Neuronal stem cell (in vitro differentiated cells): Measurements from ENCODE around the gene POMP.

ENCODE experiments used
- DNase-seq: peaks from one replicate; pipeline ENCODE4 v3.0.0-alpha.2; 2013; ENCODE audit warnings: low spot score
- H2AFZ ChIP-seq: one replicate; pipeline ENCODE4 v1.6.1; 2013; ENCODE audit warnings: mild to moderate bottlenecking, low read length, inconsistent platforms
- H2AK5ac ChIP-seq: 2 replicates; pipeline ENCODE4 v1.6.1; 2013; ENCODE audit warnings: low read depth, mild to moderate bottlenecking, inconsistent platforms, low read length, moderate library complexity, mixed read lengths
- H2BK120ac ChIP-seq: 2 replicates; pipeline ENCODE4 v1.6.1; 2013; ENCODE audit warnings: low read depth, mild to moderate bottlenecking, inconsistent platforms, low read length, moderate library complexity, mixed read lengths
- H2BK12ac ChIP-seq: one replicate; pipeline ENCODE4 v1.6.1; 2013; ENCODE audit warnings: low read length, inconsistent platforms
- H2BK15ac ChIP-seq: 2 replicates; pipeline ENCODE4 v1.6.1; 2013; ENCODE audit warnings: mild to moderate bottlenecking, low read length, inconsistent platforms, mixed read lengths
- H2BK5ac ChIP-seq: one replicate; pipeline ENCODE4 v1.6.1; 2013; ENCODE audit warnings: inconsistent platforms, mild to moderate bottlenecking, low read length, moderate library complexity
- H3K14ac ChIP-seq: one replicate; pipeline ENCODE4 v1.6.1; 2013; ENCODE audit warnings: low read length, inconsistent platforms
- H3K18ac ChIP-seq: 2 replicates; pipeline ENCODE4 v1.6.1; 2013; ENCODE audit warnings: low read length, inconsistent platforms
- H3K23ac ChIP-seq: 2 replicates; pipeline ENCODE4 v1.6.1; 2013; ENCODE audit warnings: low read depth, mild to moderate bottlenecking, mixed read lengths, low read length, inconsistent platforms; ENCODE audit not compliant: poor library complexity
- H3K27ac ChIP-seq: replicated peaks from 3 replicates; pipeline ENCODE4 v1.5.1; 2013; ENCODE audit warnings: low read length, inconsistent platforms
- H3K27me3 ChIP-seq, 3 experiments: 2 replicates each; pipeline ENCODE4 v1.6.1; 2013; ENCODE audit warnings: low read length in 3 of 3, mild to moderate bottlenecking in 2 of 3, inconsistent platforms in 1 of 3, low read depth in 1 of 3, mixed read lengths in 1 of 3, moderate library complexity in 1 of 3; ENCODE audit not compliant: control insufficient read depth in 3 of 3, insufficient read depth in 3 of 3
- H3K36me3 ChIP-seq, 2 donors: replicated peaks in 1 of 2; 2 replicates each; pipeline ENCODE4 v1.6.1; 2013; ENCODE audit warnings: low read length in 2 of 2; ENCODE audit not compliant: control insufficient read depth in 2 of 2, insufficient read depth in 2 of 2
- H3K4ac ChIP-seq: 2 replicates; pipeline ENCODE4 v1.6.1; 2013; ENCODE audit warnings: inconsistent platforms, mild to moderate bottlenecking, low read length, moderate library complexity
- H3K4me1 ChIP-seq, 2 donors: 1 replicate in 1 of 2; 2 replicates in 1 of 2; pipeline ENCODE4 v1.6.1; 2013; ENCODE audit warnings: low read length in 2 of 2, low read depth in 1 of 2; ENCODE audit not compliant: control insufficient read depth in 2 of 2, insufficient read depth in 1 of 2
- H3K4me2 ChIP-seq: one replicate; pipeline ENCODE4 v1.6.1; 2013; ENCODE audit warnings: mild to moderate bottlenecking, low read length, inconsistent platforms; ENCODE audit not compliant: insufficient read depth, poor library complexity, severe bottlenecking
- H3K4me3 ChIP-seq, 2 donors: 2 replicates each; pipeline ENCODE4 v1.5.1; 2013; ENCODE audit warnings: low read length in 2 of 2, mild to moderate bottlenecking in 2 of 2, inconsistent platforms in 1 of 2, moderate library complexity in 1 of 2
- H3K79me1 ChIP-seq: one replicate; pipeline ENCODE4 v1.6.1; 2013; ENCODE audit warnings: low read depth, mild to moderate bottlenecking, inconsistent platforms, low read length, moderate library complexity
- H3K9ac ChIP-seq: one replicate; pipeline ENCODE4 v1.6.1; 2013; ENCODE audit warnings: mild to moderate bottlenecking, low read depth, low read length, inconsistent platforms; ENCODE audit not compliant: poor library complexity
- H3K9me3 ChIP-seq, 2 donors: replicated peaks in 1 of 2; 2 replicates each; pipeline versions ENCODE3 to v1.6.1; 2013; ENCODE audit warnings: low read length in 2 of 2, mild to moderate bottlenecking in 2 of 2, inconsistent platforms in 1 of 2, low read depth in 1 of 2, mixed read lengths in 1 of 2, moderate library complexity in 1 of 2; ENCODE audit not compliant: control insufficient read depth in 2 of 2, insufficient read depth in 1 of 2
- H4K8ac ChIP-seq: one replicate; pipeline ENCODE4 v1.6.1; 2013; ENCODE audit warnings: low read depth, mild to moderate bottlenecking, inconsistent platforms, low read length, moderate library complexity
- H4K91ac ChIP-seq: one replicate; pipeline ENCODE4 v1.6.1; 2013; ENCODE audit warnings: low read length, low read depth, mild to moderate bottlenecking, inconsistent platforms; ENCODE audit not compliant: poor library complexity
- WGBS, 2 donors: extraction: QIAGEN DNeasy Blood & Tissue Kit; methylation state at CpG; one replicate each; pipeline ENCODE4 v1.1.7; 2013; ENCODE audit warnings: missing lambda C conversion rate in 2 of 2, mixed read lengths in 1 of 2; ENCODE audit not compliant: insufficient read length in 2 of 2, insufficient replicate concordance in 1 of 2; ENCODE audit errors: extremely low coverage in 2 of 2; 5-methylcytosine and 5-hydroxymethylcytosine counted together

Gene POMP

GRCh38 chr13:28651810-28652401 lies 7.0 kb upstream of the POMP start:
- Histone ChIP-seq H3K79me1 (no peaks in the 10 kb centered on the region), H2AK5ac (no peak overlapping the region), H3K4ac (no peak overlapping the region), H4K91ac (no peak overlapping the region), H3K23ac (no peak overlapping the region), H2BK15ac (no peak overlapping the region), H4K8ac (no peak overlapping the region), H3K4me3 (no peak overlapping the region), H3K36me3 (peaks cover 0 to 31% of the 10 kb centered on the region in 2 donors), H3K9ac (no peak overlapping the region), H3K27me3 (no peaks in the 10 kb centered on the region), H2AFZ (no peak overlapping the region), H3K14ac (no peak overlapping the region), H3K9me3 (no peaks in the 10 kb centered on the region), H3K18ac (no peak overlapping the region), H3K4me1 (no peaks in the 10 kb centered on the region), H3K4me2 (no peak overlapping the region), H2BK5ac (no peak overlapping the region), H3K27ac (no peak overlapping the region), H2BK120ac (no peak overlapping the region), H2BK12ac (no peak overlapping the region)
- no peak for DNase-seq
- WGBS, 2 donors, result no CpG with 5 or more reads among the region's 7 CpGs

GRCh38 chr13:28653111-28653510 lies 5.8 kb upstream of the POMP start:
- H3K4me2 ChIP-seq, result no peak overlapping the region

DNA sequence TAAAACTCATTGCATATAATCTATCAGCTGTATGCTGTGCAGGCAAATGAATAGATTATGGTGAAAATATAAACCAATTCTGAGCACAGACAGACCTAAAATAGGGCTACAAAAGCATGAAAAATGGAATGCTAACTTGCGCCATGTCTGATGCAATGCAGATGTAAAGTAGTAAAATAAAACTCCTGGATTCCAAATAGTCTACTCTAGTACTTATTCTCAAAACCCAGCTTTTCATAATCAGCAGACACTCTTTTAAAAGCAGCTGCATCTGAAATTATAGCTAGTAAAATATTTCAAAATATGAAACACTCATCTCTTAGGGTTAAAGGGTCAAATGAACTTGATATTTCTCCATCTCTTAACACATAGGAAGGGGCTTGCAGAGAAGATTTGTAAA lies 4.7 kb upstream of the POMP start:
- no peak overlapping the region for H3K4ac ChIP-seq
- peaks cover 0 to under 1% of the 10 kb centered on the region in 2 donors for H3K9me3 ChIP-seq
- H3K4me2 ChIP-seq, result no peak overlapping the region
- no peak overlapping the region for H3K18ac ChIP-seq
- H3K27me3 ChIP-seq, result no peaks in the 10 kb centered on the region
- no peak overlapping the region for H4K91ac ChIP-seq
- no peak overlapping the region for H3K4me3 ChIP-seq
- no peak overlapping the region for H2BK5ac ChIP-seq
- peaks cover 7% of the 10 kb centered on the region for H3K79me1 ChIP-seq
- no peak overlapping the region for H3K9ac ChIP-seq
- H3K27ac ChIP-seq, result no peak overlapping the region
- no peak overlapping the region for H4K8ac ChIP-seq
- H3K23ac ChIP-seq, result no peak overlapping the region
- no peak for DNase-seq
- peaks cover 0 to 31% of the 10 kb centered on the region in 2 donors for H3K36me3 ChIP-seq
- H2AFZ ChIP-seq, result no peak overlapping the region
- no peak overlapping the region for H2BK15ac ChIP-seq
- no peaks in the 10 kb centered on the region for H3K4me1 ChIP-seq
- no peak overlapping the region for H2BK12ac ChIP-seq
- no CpG with 5 or more reads among the region's 1 CpG for WGBS, 2 donors
- H2BK120ac ChIP-seq, result no peak overlapping the region
- no peak overlapping the region for H3K14ac ChIP-seq
- no peak overlapping the region for H2AK5ac ChIP-seq

More at GRCh38 chr13:28653111-28653510, 5.8 kb upstream of the POMP start:
- no CpG with 5 or more reads among the region's 1 CpG for WGBS, 2 donors
- Histone ChIP-seq H2BK5ac (no peak overlapping the region), H3K4ac (no peak overlapping the region), H3K4me3 (no peak overlapping the region), H2BK15ac (no peak overlapping the region), H3K79me1 (no peaks in the 10 kb centered on the region), H3K18ac (no peak overlapping the region), H3K9ac (no peak overlapping the region), H3K14ac (no peak overlapping the region), H4K8ac (no peak overlapping the region), H3K27me3 (no peaks in the 10 kb centered on the region), H2AFZ (no peak overlapping the region), H3K9me3 (no peaks in the 10 kb centered on the region), H3K4me1 (no peaks in the 10 kb centered on the region), H3K23ac (no peak overlapping the region), H2BK12ac (no peak overlapping the region), H3K36me3 (peaks cover 0 to 31% of the 10 kb centered on the region in 2 donors), H3K27ac (no peak overlapping the region), H2AK5ac (no peak overlapping the region), H2BK120ac (no peak overlapping the region), H4K91ac (no peak overlapping the region)
- no peak for DNase-seq

GRCh38 chr13:28655561-28655960 lies 3.4 kb upstream of the POMP start:
- no peak overlapping the region for H2AK5ac ChIP-seq
- H3K18ac ChIP-seq, result no peak overlapping the region
- H3K4me2 ChIP-seq, result no peak overlapping the region
- no peak overlapping the region for H4K91ac ChIP-seq
- peaks cover 2 to 26% of the 10 kb centered on the region in 2 donors for H3K36me3 ChIP-seq
- H3K4ac ChIP-seq, result no peak overlapping the region
- H2BK120ac ChIP-seq, result no peak overlapping the region
- H3K23ac ChIP-seq, result no peak overlapping the region
- no peak overlapping the region for H3K4me3 ChIP-seq
- no peak overlapping the region for H2AFZ ChIP-seq
- DNase-seq, result no peak
- H3K9me3 ChIP-seq, result peaks cover 0 to 3% of the 10 kb centered on the region in 2 donors
- no peak overlapping the region for H3K27ac ChIP-seq
- H3K27me3 ChIP-seq, result no peaks in the 10 kb centered on the region
- no peak overlapping the region for H3K14ac ChIP-seq
- H3K9ac ChIP-seq, result no peak overlapping the region
- no CpG with 5 or more reads among the region's 3 CpGs for WGBS, 2 donors
- no peak overlapping the region for H2BK15ac ChIP-seq
- no peak overlapping the region for H2BK5ac ChIP-seq
- no peak overlapping the region for H2BK12ac ChIP-seq
- peaks cover 9% of the 10 kb centered on the region for H3K79me1 ChIP-seq
- peaks cover 2 to 4% of the 10 kb centered on the region in 2 donors for H3K4me1 ChIP-seq
- H4K8ac ChIP-seq, result no peak overlapping the region
